Endothelial cell of umbilical vein (primary cell): ENCODE data around the gene CPNE7.

ENCODE experiments used
- CTCF ChIP-seq, 2 donors: IDR thresholded peaks; 1 replicate in 1 of 2; 2 replicates in 1 of 2; pipeline ENCODE4 v1.5.1; 2011; ENCODE audit warnings: low read length in 2 of 2, mild to moderate bottlenecking in 2 of 2, moderate library complexity in 2 of 2, control low read depth in 1 of 2, inconsistent platforms in 1 of 2, low read depth in 1 of 2; ENCODE audit not compliant: insufficient read depth in 1 of 2; ENCODE audit errors: extremely low read depth in 1 of 2
- EZH2 ChIP-seq: IDR thresholded peaks from 2 replicates; pipeline ENCODE4 v1.6.1; 2012; ENCODE audit warnings: borderline replicate concordance, low read depth, mild to moderate bottlenecking, moderate library complexity, low read length, inconsistent platforms; ENCODE audit not compliant: severe bottlenecking
- FOS ChIP-seq: IDR thresholded peaks from 2 replicates; pipeline ENCODE4 v1.6.1; 2011; ENCODE audit warnings: mild to moderate bottlenecking, low read length, moderate library complexity, borderline replicate concordance; ENCODE audit not compliant: insufficient read depth
- GATA2 ChIP-seq: IDR thresholded peaks from 2 replicates; pipeline ENCODE4 v1.7.0; 2011; ENCODE audit warnings: low read depth, mild to moderate bottlenecking, moderate library complexity, mixed read lengths, low read length; ENCODE audit not compliant: insufficient read length, insufficient read depth
- JUN ChIP-seq: IDR thresholded peaks from 2 replicates; pipeline ENCODE4 v1.6.1; 2011; ENCODE audit warnings: borderline replicate concordance, low read depth; ENCODE audit not compliant: insufficient read length, insufficient read depth
- MAX ChIP-seq: IDR thresholded peaks from 2 replicates; pipeline ENCODE4 v1.6.1; 2011; ENCODE audit not compliant: insufficient read depth, insufficient read length
- MYC ChIP-seq: IDR thresholded peaks from one replicate; pipeline ENCODE4 v1.6.1; 2011; ENCODE audit warnings: mild to moderate bottlenecking, low read depth, low read length
- POLR2A ChIP-seq: IDR thresholded peaks from 2 replicates; pipeline ENCODE4 v1.6.1; 2012; ENCODE audit warnings: low read depth, mild to moderate bottlenecking, control low read depth, low read length
- POLR2AphosphoS5 ChIP-seq: IDR thresholded peaks from 2 replicates; pipeline ENCODE4 v1.6.1; 2012; ENCODE audit warnings: low read depth, mild to moderate bottlenecking, control low read depth, low read length, moderate library complexity; ENCODE audit not compliant: insufficient read depth

DNA sequence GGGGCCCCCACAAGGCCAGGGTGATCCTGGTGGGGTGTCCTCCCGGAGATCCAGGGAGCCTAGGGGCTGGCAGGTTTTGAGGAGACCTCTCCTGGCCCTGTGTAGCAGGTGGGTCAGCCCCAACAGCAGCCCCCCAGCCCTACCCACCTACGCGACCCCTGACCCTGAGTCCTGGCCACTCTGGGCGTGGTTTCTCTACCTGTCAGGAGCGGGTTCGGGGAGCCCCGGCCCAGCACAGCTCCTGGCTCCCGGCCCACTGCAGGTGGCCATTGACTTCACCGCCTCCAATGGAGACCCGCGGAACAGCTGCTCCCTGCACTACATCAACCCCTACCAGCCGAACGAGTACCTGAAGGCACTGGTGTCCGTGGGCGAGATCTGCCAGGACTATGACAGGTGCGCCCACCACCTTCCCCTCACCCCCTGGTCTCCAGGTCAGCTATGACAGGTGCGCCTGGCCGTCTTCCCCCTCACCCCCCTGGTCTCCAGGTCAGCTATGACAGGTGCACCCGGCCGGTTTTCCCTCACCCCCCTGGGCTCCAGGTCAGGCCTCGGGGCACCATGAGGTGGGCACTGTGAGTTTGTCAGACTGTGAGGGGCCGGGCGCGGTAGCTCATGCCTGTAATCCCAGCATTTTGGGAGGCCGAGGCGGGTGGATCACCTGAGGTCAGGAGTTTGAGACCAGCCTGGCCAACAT, 13.0 kb downstream of the CPNE7 start:
- TF ChIP-seq CTCF (IDR thresholded peaks at IDR 0.05; ENCODE audit: extremely low read depth in 1 of 2, insufficient read depth in 1 of 2, low read depth in 1 of 2, low read length in 2 of 2) (no peak), POLR2A (no peak), EZH2 (no peak), POLR2AphosphoS5 (no peak), JUN (no peak), MAX (no peak), MYC (no peak), GATA2 (no peak), FOS (no peak)
